ENCODE results near the gene AKR1C2.
"Not testable (repeated sequence)": the region's sequence is repeated elsewhere in the genome, so short reads cannot be mapped to it uniquely, and the experiment has no call there.

The AKR1C2 gene

GRCh38 chr10:4965763-4966162 lies 37.9 kb downstream of the AKR1C2 start:
- H3K27ac ChIP-seq: not testable (repeated sequence)

DNA sequence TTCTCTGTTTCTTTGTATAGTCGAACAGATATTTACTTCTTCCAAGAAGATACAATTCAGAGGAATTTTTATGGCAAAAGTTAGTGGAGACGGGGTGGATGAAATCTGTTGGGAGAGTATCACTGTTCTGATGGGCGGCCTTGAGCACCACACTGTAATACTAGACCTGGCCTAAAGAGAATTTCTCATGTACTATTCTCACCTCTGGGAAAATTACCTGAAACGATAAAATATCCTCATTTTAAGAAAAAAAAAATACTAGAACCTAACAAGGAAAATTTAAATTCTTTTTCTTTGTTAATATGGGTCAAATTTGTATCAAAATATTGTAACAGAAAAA lies 39.9 kb downstream of the AKR1C2 start:
- not testable (repeated sequence) for H3K27ac ChIP-seq

GRCh38 chr10:4962876-4963814 lies 40.5 kb downstream of the AKR1C2 start, which contains the start of gene AKR1C1:
AKR1C1 (plus strand) TSS chr10:4963415; CDS start chr10:4963445, 30 bp downstream.
- not testable (repeated sequence) for H3K27ac ChIP-seq

DNA sequence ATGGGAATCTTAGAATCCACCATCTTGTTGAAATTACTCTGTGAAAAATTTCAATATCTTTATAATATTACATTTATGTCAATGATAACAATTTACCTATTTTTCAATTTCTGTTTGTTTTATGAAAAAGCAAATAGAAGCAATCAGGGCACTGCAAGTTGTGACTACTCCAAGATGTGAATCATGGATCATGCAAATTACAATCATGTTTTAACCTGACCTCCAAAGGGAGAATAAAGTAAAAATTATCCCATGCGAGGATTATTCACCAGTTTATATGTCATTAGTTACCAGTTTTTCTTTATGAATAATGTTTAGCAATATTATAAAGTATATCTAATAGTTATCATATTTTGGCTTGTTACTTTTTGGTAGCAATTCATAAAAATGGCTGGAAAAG lies 41.3 kb downstream of the AKR1C2 start:
- not testable (repeated sequence) for H3K27ac ChIP-seq

DNA sequence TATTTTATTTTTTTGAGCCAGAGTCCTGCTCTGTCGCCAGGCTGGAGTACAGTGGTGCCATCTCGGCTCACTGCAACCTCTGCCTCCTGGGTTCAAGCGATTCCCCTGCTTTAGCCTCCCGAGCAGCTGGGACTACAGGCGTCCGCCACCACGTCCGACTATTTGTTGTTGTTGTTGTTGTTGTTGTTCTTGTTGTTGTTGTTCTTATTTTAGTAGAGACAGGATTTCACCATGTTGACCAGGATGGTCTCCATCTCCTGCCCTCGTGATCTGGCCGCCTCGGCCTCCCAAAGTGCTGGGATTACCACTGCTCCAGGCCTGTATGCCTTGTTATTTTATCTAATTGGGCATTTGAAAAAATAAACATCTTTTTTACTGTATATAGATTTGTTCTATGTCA lies 42.1 kb downstream of the AKR1C2 start:
- not testable (repeated sequence) for H3K27ac ChIP-seq

- not testable (repeated sequence) for H3K27ac ChIP-seq
These were observed 46.6 kb downstream of the AKR1C2 start for GRCh38 chr10:4956955-4957645.

DNA sequence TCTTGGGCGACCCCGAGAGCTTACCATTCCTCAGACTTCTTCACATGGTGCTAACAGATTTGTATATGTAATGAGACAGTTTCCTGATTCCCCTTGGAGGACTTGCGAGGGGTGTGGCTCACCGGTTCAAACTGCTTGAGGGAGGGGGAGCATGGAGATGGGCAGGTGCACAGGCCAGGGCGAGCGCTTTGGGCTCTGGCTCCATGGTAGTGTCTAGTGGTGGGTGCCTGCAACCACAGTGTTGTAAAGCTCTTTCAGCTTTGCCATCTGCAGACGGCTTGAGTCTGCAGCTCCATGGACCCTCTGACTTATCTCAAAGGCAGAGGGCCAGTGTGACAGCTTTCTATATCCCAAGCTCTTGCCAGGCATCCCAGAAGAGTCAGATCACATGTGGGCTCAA lies 47.6 kb downstream of the AKR1C2 start:
- not testable (repeated sequence) for H3K27ac ChIP-seq

- no peak for TF ChIP-seq ZFX (IDR thresholded peaks at IDR 0.05; ENCODE audit: borderline replicate concordance)
- H3K27ac ChIP-seq: no peak overlapping the region
These were observed 50.3 kb downstream of the AKR1C2 start for GRCh38 chr10:4953405-4953804.

- not testable (repeated sequence) for H3K27ac ChIP-seq
These were observed 52.0 kb downstream of the AKR1C2 start for GRCh38 chr10:4951512-4952162.

GRCh38 chr10:4947635-4948596 lies 55.7 kb downstream of the AKR1C2 start:
- TF ChIP-seq, protein P1, sequence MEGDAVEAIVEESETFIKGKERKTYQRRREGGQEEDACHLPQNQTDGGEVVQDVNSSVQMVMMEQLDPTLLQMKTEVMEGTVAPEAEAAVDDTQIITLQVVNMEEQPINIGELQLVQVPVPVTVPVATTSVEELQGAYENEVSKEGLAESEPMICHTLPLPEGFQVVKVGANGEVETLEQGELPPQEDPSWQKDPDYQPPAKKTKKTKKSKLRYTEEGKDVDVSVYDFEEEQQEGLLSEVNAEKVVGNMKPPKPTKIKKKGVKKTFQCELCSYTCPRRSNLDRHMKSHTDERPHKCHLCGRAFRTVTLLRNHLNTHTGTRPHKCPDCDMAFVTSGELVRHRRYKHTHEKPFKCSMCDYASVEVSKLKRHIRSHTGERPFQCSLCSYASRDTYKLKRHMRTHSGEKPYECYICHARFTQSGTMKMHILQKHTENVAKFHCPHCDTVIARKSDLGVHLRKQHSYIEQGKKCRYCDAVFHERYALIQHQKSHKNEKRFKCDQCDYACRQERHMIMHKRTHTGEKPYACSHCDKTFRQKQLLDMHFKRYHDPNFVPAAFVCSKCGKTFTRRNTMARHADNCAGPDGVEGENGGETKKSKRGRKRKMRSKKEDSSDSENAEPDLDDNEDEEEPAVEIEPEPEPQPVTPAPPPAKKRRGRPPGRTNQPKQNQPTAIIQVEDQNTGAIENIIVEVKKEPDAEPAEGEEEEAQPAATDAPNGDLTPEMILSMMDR (IDR thresholded peaks at IDR 0.05): no peak
- TF ChIP-seq ZFX (IDR thresholded peaks at IDR 0.05; ENCODE audit: borderline replicate concordance): no peak
- H3K27ac ChIP-seq: no peak overlapping the region

GRCh38 chr10:4947039-4947634 lies 56.5 kb downstream of the AKR1C2 start:
- TF ChIP-seq, protein P1 (IDR thresholded peaks at IDR 0.05): no peak
- no peak for TF ChIP-seq ZFX (IDR thresholded peaks at IDR 0.05; ENCODE audit: borderline replicate concordance)
- H3K27ac ChIP-seq: no peak overlapping the region

Measured in 22Rv1 (cell line).